ENCODE measurements around the gene RCE1.
A peak's percentile ranks its signal among the peaks of the same experiment; 100 is the strongest.
"Not testable (repeated sequence)": the region's sequence is repeated elsewhere in the genome, so short reads cannot be mapped to it uniquely, and the experiment has no call there.

Gene RCE1

DNA sequence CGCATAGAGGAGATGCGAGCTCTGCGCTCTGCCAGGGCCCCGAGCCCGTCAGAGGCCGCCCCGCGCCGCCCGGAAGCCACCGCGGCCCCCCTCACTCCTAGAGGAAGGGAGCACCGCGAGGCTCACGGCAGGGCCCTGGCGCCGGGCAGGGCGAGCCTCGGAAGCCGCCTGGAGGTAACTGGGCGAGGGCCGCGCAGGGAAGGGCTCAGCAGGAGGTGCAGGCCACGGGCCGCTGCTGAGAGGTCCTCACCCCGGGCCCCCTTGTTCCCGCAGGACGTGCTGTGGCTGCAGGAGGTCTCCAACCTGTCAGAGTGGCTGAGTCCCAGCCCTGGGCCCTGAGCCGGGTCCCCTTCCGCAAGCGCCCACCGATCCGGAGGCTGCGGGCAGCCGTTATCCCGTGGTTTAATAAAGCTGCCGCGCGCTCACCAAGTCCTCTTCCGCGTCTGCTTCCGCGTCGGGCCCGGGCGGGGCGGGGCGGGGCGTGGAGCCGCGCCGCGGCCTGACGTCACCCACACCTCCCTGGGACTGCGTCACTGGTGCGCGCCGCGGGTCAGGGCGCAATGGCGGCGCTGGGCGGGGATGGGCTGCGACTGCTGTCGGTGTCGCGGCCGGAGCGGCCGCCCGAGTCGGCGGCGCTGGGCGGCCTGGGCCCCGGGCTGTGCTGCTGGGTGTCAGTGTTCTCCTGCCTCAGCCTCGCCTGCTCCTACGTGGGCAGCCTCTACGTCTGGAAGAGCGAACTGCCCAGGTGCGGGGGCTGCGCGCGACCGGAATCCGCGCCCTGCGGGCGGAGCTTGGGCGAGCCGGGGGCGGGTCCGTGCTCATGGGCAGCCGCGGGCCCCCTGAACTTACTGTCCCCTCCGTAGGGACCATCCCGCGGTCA, at the start of gene RCE1:
Gene RCE1 (plus strand): TSS at position 546 of the 880 bp plus-strand sequence. CDS start 15 bp downstream, at position 561.
- DNase-seq = peak; percentile 84 to 90

DNA sequence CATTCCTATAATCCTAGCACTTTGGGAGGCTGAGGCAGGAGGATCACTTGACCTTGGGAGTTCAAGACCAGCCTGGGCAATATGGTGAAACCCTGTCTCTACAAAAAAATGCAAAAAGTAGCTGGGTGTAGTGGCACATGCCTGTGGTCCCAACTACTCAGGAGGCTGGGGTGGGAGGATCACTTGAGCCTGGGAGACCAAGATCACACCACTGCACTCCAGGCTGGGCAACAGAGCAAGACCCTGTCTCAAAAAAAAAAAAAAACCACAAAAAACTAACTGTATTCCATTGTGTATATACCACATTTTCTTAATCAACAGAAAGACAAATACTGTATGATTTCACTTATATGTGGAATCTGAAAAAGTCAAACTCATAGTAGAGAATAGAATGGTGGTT, 43.4 kb upstream of the RCE1 start:
- DNase-seq = not testable (repeated sequence)

GRCh38 chr11:66800720-66801428, 42.4 kb upstream of the RCE1 start:
- DNase-seq = no peak

DNA sequence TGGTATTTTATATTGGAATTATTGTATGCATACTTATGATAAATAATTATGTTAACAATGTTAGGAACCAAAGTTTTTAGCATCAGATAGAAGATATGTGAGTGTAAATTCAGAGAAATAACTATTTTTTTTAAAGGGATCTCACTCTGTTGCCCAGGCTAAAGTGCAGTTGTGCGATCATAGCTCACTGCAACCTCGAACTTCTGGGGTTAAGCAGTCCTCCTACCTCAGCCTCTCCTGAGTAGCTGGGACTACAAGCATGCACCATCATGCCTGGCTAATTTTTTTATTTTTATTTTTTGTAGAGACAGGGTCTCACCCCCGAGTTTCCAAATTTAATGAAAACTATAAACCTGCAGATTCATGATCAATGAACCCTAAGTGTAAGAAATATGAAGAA, 33.6 kb upstream of the RCE1 start:
- DNase-seq = no peak

- no peak for DNase-seq
These were observed 32.6 kb upstream of the RCE1 start for GRCh38 chr11:66810576-66811185.

- DNase-seq = no peak
These were observed 28.6 kb upstream of the RCE1 start for GRCh38 chr11:66814678-66815077.

DNA sequence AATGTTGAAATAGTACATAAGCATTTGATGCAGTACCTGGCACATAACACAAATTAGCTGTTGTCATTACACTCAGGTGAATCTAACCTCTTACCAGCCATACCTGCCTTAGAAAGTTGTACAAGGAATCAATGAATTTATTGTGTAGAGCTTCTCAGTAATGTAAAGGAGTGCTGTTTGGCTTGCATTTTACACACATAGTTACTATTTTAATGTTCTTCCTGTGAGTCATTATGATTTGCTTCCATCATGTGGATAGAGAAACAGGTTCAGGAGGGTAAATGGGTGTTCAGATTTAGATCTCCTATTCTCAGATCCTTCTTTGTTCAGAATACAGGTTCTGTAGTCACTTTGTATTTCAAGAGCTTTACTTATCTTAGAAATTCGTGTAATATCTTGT, 27.6 kb upstream of the RCE1 start:
- DNase-seq = no peak

GRCh38 chr11:66818231-66818955, 24.8 kb upstream of the RCE1 start:
- no peak for DNase-seq

GRCh38 chr11:66820381-66820780, 22.9 kb upstream of the RCE1 start:
- DNase-seq = no peak

- DNase-seq = no peak
These were observed 22.3 kb upstream of the RCE1 start for GRCh38 chr11:66820901-66821300.

DNA sequence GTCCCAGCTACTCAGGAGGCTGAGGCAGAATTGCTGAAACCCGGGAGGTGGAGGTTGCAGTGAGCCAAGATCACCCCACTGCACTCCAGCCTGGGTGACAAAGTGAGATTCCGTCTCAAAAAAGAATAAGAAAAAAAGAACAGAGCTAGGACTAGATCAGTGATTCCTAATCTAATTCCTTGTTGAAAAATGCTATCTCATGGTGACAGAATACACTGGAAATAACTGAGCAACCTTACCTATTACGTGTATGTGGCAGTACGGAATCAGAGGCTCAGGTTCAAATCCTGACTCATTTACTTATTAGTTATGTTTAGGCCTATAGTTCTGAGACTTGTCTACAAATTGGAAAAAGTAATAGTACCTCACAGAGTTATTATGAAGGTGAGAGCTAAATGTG, 19.5 kb upstream of the RCE1 start:
- DNase-seq = no peak

- not testable (repeated sequence) for DNase-seq
These were observed 18.7 kb upstream of the RCE1 start for GRCh38 chr11:66824573-66824972.

DNA sequence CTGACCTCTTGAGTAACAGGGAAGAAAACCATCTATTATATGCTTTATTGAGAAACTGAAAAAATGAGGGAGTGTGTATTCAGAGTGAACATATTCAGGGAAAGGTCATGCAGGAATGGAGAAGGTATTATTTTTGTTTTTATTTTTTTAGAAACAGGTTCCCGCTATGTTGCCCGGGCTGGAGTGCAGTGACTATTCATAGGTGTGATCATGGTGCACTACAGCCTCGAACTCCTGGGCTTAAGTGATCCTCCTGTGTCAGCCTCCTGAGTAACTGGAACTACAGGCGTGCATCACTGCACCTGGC, 8.7 kb upstream of the RCE1 start:
- DNase-seq = no peak

- DNase-seq = no peak
These were observed 8.3 kb upstream of the RCE1 start for GRCh38 chr11:66834943-66835342.

GRCh38 chr11:66835768-66836405, 7.4 kb upstream of the RCE1 start:
- no peak for DNase-seq

GRCh38 chr11:66840317-66841091, 2.7 kb upstream of the RCE1 start:
- no peak for DNase-seq

- DNase-seq = no peak
These were observed 1.4 kb upstream of the RCE1 start for GRCh38 chr11:66841861-66842260.

- DNase-seq = no peak
These were observed 743 bp upstream of the RCE1 start for GRCh38 chr11:66842501-66842895.

GRCh38 chr11:66843776-66844495, 695 bp downstream of the RCE1 start:
- DNase-seq = no peak

GRCh38 chr11:66844496-66845142, 1.4 kb downstream of the RCE1 start:
- DNase-seq = no peak
